Epithelial cell of proximal tubule (primary cell): ENCODE data around the gene ACADL. TPM values are rescaled to one million over a fixed set of nuclear protein-coding genes. Genes with fewer than 3 reads are reported as not detected.
A peak's percentile ranks its signal among the peaks of the same experiment; 100 is the strongest.
"Not testable (repeated sequence)": the region's sequence is repeated elsewhere in the genome, so short reads cannot be mapped to it uniquely, and the experiment has no call there.

Experiments
- DNase-seq: peaks from one replicate; pipeline ENCODE4 v3.0.0-alpha.2; 2011; ENCODE audit warnings: low read depth
- H3K4me3 ChIP-seq: 2 replicates; pipeline ENCODE4 v1.5.1; 2011; ENCODE audit warnings: low read depth, mild to moderate bottlenecking, low read length
- CTCF ChIP-seq: conservative IDR thresholded peaks from 2 replicates; pipeline ENCODE4 v1.5.1; 2012; ENCODE audit warnings: low read depth, mild to moderate bottlenecking, low read length
- total RNA-seq: library from RNA; depleted of rRNA; stranded (reverse); fragments of >200 nt; gene quantifications from 2 replicates; pipeline ENCODE4 v1.2.3, GENCODE V29; 2015

The ACADL gene
- total RNA-seq, 1 donor from 2014 or later = 0.17 TPM

GRCh38 chr2:210190345-210190744 lies 34.9 kb downstream of the ACADL start:
- peak overlapping the region; percentile 42 for H3K4me3 ChIP-seq
- no peak for TF ChIP-seq CTCF
- peak; percentile 74 for DNase-seq

- no peak for TF ChIP-seq CTCF
- peak; percentile 91 for DNase-seq
- peak overlapping the region; percentile 42 for H3K4me3 ChIP-seq
Observed at GRCh38 chr2:210189452-210190138, 35.7 kb downstream of the ACADL start.

- no peak for TF ChIP-seq CTCF
- no peak for DNase-seq
Observed at GRCh38 chr2:210188755-210189154, 36.5 kb downstream of the ACADL start.

GRCh38 chr2:210188190-210188589 lies 37.1 kb downstream of the ACADL start:
- DNase-seq = no peak
- H3K4me3 ChIP-seq = no peak overlapping the region
- no peak for TF ChIP-seq CTCF

More at GRCh38 chr2:210188755-210189154, 36.5 kb downstream of the ACADL start:
- H3K4me3 ChIP-seq = no peak overlapping the region

- not testable (repeated sequence) for H3K4me3 ChIP-seq, DNase-seq
Observed at GRCh38 chr2:210183936-210184335, 41.3 kb downstream of the ACADL start.

- DNase-seq, H3K4me3 ChIP-seq: not testable (repeated sequence)
Observed at GRCh38 chr2:210181606-210182088, 43.6 kb downstream of the ACADL start.

- DNase-seq, H3K4me3 ChIP-seq: not testable (repeated sequence)
Observed at GRCh38 chr2:210181033-210181605, 44.1 kb downstream of the ACADL start.

- no peak for TF ChIP-seq CTCF
- no peak overlapping the region for H3K4me3 ChIP-seq
- no peak for DNase-seq
Observed at GRCh38 chr2:210180477-210180876, 44.8 kb downstream of the ACADL start.
